NCI-H774 (cell line): ENCODE results near the gene IRF2BP2.

Experiments
- DNase-seq: peaks from one replicate; lab custom pipeline; 2025; lab: John Stamatoyannopoulos, UW

The IRF2BP2 gene

DNA sequence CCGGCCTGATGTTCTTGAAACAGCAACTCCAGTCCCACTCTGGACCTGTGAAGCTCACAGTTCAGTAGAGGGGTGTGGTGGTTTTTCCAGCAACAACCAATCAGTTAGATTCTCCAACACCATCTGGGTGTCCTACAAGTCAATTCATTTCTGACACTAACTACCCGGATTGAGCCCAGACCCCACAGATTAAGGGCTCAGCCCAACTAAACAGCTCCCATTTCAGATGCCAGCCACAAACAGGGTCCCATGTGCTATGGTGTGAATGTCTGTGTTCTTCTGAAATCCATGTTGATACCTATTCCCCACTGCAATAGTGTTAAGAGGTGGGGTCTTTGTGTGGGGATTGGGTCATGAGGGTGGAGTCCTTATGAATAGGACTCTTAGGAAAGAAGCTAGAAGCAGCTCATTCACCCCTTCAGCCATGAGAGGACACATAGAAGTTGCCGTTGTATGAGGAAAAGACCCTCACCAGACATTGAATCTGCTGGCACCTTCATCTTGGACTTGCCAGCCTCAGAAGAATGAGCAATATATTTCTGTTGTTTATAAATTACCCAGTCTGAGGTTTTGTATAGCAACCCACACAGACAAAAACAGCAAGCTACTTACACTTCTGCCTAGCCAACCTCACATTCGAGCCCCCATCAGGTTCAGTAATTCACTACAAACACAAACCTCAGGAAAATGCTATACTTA lies 53.6 kb downstream of the IRF2BP2 start:
- no peak for DNase-seq

- DNase-seq: no peak
These were observed 54.5 kb downstream of the IRF2BP2 start for GRCh38 chr1:234555390-234556024.

GRCh38 chr1:234554698-234555311 lies 55.2 kb downstream of the IRF2BP2 start:
- peak; percentile 81 for DNase-seq
